ENCODE results near the gene IL17RE.
"Not testable (repeated sequence)": the region's sequence is repeated elsewhere in the genome, so short reads cannot be mapped to it uniquely, and the experiment has no call there.

The IL17RE gene

GRCh38 chr3:9902372-9903237 is at the start of gene IL17RE:
TSS of gene IL17RE (plus strand) at chr3:9902848. CDS start at chr3:9902933, 85 bp downstream.
- no peak for DNase-seq

GRCh38 chr3:9854291-9854940 is 48.2 kb upstream of the IL17RE start:
- DNase-seq = not testable (repeated sequence)

GRCh38 chr3:9855594-9855993 is 47.1 kb upstream of the IL17RE start:
- no peak for DNase-seq

GRCh38 chr3:9859530-9860025 is 43.1 kb upstream of the IL17RE start:
- DNase-seq = no peak

GRCh38 chr3:9861201-9861600 is 41.4 kb upstream of the IL17RE start:
- DNase-seq = no peak

GRCh38 chr3:9861626-9862130 is 41.0 kb upstream of the IL17RE start:
- no peak for DNase-seq

GRCh38 chr3:9862391-9863057 is 40.1 kb upstream of the IL17RE start:
- DNase-seq = no peak

- DNase-seq = no peak
These were observed 39.4 kb upstream of the IL17RE start for GRCh38 chr3:9863058-9863772.

GRCh38 chr3:9864200-9864927 is 38.3 kb upstream of the IL17RE start:
- DNase-seq = no peak

- not testable (repeated sequence) for DNase-seq
These were observed 37.5 kb upstream of the IL17RE start for GRCh38 chr3:9865125-9865637.

GRCh38 chr3:9866639-9867038 is 36.0 kb upstream of the IL17RE start:
- no peak for DNase-seq

GRCh38 chr3:9867106-9867505 is 35.5 kb upstream of the IL17RE start:
- no peak for DNase-seq

- DNase-seq = no peak
These were observed 32.7 kb upstream of the IL17RE start for GRCh38 chr3:9869955-9870354.

- DNase-seq = no peak
These were observed 31.7 kb upstream of the IL17RE start for GRCh38 chr3:9870978-9871377.

- DNase-seq = not testable (repeated sequence)
These were observed 30.6 kb upstream of the IL17RE start for GRCh38 chr3:9872067-9872466.

- DNase-seq = no peak
These were observed 27.2 kb upstream of the IL17RE start for GRCh38 chr3:9875448-9875847.

- not testable (repeated sequence) for DNase-seq
These were observed 26.4 kb upstream of the IL17RE start for GRCh38 chr3:9876255-9876654.

- DNase-seq = no peak
These were observed 25.7 kb upstream of the IL17RE start for GRCh38 chr3:9876991-9877390.

- DNase-seq = no peak
These were observed 23.9 kb upstream of the IL17RE start for GRCh38 chr3:9878700-9879099.

GRCh38 chr3:9879830-9880549 is 22.7 kb upstream of the IL17RE start, which contains the start of gene CIDEC:
TSS of gene CIDEC (minus strand) at chr3:9880253. CDS start at chr3:9878486, 1,767 bp downstream.
- DNase-seq = no peak

- no peak for DNase-seq
These were observed 21.2 kb upstream of the IL17RE start for GRCh38 chr3:9881441-9881840.
